HG03064 (cell line): Measurements from ENCODE around the gene SHISA7.

Experiments
- ATAC-seq: cut with Tn5 transposase; IDR thresholded peaks from one replicate; pipeline ENCODE4 v1.9.1; 2021; ENCODE audit warnings: low read depth; ENCODE audit not compliant: unreplicated experiment

SHISA7 gene

DNA sequence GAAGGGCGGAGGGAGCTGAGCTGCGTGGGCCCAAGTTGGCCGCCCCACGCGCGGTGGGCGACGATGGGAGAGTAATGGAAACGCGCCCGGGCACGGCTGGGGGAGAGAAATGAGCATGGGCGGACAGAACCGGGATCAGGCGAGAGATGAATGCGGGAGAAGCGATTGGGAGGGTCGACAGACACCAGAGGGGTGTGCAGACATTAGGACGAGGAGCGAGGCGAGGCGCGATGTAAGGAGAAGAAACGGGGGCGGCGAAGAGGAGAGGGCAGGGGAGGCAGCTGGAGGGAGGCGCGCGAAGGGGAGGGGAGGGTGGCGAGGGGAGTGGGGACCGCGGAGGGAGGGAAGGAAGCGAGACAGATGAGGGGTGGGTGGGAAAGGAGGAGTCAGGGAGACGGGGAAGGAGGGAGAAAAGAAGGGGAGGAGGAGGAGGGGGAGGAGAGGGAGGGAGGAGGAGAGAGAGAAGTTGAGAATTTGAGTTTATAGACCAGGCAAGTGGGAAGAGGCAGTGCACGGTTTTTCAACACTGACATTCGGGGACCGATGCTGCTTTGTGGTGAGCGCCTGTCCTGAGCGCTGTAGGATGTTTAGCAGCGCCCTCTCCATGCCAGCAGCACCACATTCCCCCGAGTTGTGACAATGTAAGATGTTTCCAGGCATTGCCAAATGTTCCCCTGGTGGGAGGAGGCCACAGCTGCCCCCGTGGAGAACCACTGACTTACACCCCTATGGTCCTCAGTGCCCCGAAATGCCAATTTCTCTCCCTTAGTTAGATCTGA is at the start of gene SHISA7:
SHISA7 (minus strand) TSS at position 256 of the 779 bp plus-strand sequence. CDS start 437 bp downstream, outside the sequence.
- ATAC-seq: no peak

DNA sequence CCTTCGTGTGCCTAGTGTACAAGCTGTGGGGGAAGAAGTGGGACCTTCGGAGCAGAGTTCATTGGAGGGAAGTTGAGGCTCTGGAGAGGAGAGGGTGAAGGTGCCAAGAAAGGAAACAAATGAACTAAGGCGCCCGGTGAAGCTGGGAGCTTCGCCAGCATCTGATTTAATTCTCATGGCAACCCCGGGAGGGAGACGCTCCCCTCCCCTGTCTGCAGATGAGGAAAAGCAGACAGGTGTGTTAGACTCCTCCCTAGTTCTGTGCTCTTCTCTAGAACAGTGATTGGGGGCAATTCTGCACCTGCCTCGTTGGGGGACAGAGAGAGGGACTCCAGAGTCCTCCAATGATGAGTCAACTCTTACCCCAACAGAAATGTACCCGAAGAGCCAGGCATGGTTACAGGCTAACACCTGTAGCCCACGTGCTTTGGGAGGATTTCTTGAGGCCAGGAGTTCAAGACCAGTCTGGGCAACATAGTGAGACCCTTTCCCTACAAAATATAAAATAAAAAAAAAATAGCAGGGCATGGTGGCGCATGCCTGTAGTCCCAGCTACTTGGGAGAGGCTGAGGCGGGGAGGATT is 49.4 kb upstream of the SHISA7 start:
- no peak for ATAC-seq

DNA sequence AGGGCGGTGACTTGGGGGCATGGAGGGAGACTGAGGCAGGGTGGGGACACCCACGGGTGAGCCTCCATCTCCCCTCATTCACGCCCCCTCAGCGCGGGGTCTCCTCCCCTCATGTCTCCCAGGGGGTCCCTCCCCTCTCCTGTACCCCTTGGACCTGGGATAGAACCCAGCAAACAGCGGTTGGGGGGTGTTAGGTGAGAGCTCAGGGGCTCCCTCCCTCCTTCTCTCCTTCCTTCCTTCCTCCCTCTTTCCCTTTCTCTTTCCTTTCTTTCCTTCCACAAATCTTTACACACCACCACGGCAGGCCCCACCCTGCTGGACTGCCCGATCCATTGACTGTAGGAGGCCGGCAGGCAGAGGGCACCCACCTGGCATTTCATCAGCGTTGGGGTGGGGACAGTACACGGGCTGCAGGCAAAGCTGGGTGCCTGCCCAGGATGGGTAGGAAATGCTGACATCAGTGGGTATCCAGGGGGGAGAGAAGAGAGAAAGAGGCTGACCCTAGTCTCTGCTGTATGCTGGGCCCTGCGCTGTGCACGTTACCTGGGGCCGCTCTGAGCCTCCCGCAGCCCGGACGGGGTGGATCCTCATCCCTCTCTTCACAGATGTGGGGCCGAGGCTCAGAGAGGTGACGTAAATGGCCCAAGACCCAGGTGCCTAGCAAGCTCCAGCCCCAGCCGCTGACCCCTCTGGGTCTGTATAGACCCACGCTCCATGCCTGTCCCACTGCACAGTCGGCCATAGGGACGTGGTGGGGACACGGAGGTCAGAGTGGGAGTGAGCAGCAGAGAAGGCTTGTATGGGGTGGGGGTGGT is 48.7 kb upstream of the SHISA7 start:
- no peak for ATAC-seq

DNA sequence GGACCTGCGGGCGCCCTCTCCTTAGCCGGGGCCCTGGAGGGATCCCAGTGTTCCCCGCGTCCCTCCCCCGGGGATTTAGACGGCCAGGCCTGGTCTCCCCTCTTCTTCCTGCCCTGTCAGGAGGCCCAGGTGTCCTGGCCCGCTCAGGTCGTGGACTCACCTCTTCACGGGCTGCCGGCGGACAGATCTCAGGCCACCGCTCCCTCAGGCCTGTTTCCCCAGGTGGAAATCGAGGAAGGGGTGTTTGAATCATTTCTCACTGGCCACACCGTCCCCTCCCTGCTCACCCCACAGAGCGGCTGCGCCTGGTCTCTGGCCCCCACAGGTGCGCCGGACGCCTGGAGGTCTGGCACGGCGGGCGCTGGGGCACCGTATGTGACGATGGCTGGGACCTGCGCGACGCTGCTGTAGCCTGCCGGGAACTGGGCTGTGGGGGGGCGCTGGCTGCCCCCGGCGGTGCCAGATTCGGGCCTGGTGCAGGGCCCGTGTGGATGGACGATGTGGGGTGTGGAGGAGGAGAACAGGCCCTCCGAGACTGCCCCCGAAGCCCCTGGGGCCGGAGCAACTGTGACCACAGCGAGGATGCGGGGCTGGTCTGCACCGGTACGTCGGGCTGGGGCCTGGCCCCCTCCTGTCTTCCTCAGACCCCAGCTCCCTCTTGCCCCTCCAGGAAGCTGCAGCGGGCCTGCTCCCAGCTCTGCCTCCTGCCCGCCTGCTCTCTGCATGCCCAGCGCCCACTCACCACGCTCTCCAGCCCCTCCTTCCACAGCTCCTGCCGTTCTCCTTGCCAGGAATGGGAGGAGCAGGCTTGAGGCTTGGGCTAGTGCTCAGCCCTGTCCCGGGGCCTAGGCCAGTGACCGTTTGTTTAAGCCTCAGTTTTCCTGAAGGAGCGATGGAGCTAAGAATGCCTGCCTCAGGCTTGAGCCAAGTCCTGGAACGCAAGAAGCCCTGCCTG is 47.7 kb upstream of the SHISA7 start:
- ATAC-seq: no peak

DNA sequence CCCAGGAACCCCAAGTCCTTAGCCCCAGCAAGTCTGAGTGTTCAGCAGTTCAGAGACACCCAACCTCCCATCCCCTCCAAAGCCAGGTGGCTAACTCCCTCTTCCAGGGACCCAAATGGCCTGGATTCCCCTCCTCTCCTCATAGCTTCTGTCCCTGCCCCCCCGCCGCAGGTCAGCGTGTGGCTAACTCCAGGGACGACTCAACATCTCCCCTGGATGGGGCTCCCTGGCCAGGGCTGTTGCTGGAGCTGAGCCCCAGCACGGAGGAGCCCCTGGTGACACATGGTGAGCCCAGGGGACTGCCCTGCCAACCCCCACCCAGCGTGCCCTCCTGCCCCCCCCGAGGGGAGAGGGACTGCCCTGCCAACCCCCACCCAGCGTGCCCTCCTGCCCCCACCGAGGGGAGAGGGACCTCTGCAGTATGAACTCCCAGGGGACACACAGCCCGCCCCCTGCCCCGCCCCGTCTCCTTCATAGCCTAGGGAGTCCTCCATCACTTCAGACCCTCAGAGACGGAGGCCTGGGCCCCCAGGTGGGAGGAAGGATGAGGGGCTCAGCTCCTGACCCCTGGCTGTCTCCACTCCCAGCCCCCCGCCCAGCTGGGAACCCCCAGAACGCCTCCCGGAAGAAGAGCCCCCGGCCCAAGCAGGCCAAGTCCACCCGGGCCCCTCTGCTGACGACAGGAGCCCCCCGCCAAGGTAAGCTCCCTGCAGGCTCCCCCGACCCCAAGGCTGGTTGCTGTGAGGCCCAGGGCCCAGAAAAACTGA is 46.8 kb upstream of the SHISA7 start:
- no peak for ATAC-seq

DNA sequence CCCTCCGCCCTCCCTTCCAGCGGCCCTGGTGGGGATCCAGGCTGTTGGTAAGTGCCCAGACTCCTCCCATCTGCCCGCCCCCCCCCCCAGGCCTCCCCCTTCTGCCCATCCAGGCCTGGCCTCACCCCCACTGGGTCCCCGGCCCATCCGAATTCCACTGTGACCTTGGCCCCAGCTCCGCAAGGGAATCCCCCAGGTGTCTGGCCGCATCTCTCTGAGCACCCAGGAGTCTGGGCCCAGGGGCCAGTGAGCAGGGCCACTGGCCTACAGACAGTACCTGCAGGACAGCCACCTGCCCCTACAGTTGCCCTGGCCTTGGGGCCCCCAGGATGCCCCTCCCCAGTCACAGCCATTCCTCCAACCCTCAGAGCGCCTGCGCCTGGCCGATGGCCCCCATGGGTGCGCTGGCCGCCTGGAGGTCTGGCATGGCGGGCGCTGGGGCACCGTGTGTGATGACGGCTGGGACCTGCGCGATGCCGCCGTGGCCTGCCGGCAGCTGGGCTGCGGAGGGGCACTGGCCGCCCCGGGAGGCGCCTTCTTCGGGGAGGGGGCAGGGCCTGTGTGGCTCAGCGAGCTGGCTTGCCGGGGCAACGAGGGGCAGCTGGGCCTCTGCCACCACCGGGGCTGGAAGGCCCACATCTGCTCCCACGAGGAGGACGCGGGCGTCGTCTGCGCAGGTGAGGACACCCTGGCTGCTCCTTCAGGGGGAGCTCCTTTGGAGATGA is 46.0 kb upstream of the SHISA7 start:
- no peak for ATAC-seq

DNA sequence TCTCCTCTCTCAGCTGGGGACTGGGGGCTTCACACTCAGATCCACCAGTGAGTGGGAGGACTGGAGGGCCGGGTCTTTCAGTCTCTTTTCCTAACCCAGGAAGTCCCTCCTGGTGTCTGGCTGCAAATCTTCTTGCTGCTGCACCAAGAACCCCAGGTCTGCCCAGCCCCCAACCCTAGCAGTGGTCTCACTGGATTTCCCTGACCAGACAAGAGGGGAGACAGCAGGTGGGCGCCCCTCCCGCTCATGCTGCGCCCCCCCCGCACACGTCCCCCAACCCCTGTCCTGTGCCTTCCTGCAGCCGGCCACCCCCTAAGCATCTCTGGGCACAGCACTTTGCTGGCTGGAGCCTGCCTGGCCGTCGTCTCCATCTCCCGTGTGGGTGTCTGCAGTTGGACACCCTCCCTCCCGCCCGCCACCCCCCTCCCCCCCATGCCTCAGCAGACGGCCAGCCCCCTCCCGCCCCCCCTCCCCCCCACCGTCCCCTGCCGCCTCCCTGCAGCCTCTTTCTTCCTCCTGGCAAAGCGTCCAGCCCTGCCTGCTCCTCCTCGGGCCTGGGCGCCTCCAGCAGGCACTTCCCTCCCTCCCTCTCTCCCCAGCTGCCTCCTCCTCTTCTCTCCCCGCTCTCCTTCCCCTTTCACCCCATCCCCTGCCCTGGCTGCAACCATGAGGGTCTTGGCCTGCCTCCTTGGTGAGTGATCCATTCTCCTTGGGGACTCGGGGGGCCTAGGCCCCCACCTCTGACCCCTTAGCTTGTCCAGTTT is 45.0 kb upstream of the SHISA7 start, which contains the start of gene SSC5D:
SSC5D (plus strand) TSS at position 513 of the 764 bp plus-strand sequence; CDS start at position 667, 154 bp downstream.
- no peak for ATAC-seq

DNA sequence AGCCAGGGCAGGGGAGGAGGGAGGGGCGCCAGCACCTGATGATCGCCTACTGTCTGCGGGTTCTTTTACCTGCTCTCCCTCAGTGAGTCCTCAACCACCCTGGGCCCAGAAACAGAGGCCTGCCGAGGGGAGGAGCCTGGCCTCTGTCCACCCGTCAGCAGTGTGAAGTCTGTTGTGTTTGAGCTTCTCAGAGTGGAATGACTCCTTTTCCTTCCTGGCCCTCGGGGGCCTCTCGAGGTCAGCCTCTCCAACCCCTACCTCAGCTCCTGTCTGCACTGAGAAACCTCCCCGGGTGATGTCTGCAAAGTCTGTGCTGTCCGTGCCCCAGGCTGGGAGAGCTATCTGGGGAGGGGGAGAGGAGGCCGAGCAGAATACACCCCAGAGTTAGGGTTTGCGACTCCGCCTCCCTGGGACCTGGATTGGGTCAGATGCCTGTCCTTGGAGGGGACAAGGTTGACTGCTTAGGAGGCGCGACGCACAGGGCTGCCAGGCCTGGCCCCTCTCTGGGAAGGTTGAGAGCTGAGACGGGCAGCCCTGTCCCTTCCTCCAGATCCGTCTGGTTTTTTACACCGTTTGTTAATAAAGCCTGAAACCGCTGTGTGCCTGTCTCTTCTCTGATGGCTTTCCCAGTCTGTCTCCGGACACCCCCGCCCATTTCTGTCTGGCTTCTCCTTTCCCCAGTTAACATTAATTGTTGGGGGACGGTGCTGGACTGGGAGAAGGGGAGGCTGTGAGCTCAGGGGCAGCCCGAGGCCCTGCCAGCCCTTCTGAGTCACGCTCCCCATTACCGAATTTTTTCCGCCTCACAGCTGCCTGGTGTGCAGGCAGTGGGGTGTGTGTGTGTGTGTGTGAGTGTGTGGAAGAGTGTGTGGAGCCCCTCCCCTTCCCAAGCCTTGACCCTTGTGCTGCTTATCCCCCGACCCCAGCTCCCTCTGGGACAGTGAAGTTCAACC is 44.1 kb upstream of the SHISA7 start:
- no peak for ATAC-seq

DNA sequence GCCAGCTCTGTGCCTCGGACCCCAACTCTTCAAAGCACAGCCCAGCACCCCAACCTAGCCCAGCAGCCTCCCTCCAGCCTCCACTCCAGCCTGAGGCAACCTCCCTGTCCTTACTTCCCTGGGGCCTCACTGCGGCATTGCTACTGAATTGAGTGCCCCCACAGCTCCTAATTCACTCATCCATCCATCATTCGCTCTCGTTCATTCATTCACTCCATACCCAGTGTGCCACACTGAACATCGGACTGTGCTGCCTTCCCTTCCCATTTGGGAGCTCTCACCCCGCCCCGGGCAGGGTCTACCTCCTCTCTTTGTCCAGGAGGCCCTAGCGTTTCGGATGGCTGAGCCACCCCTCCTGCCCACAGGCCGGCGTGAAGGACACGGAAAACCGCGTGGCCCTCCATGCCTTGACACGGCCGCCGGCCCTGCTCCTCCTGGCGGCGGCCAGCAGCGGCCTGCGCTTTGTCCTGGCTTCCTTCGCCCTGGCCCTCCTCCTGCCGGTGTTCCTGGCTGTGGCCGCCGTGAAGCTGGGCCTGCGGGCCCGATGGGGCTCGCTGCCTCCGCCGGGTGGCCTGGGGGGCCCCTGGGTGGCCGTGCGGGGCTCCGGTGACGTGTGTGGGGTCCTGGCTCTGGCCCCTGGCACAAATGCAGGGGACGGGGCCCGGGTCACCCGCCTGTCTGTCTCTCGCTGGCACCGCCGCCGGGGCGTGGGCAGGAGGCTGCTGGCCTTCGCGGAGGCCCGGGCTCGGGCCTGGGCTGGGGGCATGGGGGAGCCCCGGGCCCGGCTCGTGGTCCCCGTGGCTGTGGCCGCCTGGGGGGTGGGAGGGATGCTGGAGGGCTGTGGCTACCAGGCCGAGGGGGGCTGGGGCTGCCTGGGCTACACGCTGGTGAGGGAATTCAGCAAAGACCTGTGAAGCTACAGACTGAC is 43.2 kb upstream of the SHISA7 start:
- no peak for ATAC-seq

DNA sequence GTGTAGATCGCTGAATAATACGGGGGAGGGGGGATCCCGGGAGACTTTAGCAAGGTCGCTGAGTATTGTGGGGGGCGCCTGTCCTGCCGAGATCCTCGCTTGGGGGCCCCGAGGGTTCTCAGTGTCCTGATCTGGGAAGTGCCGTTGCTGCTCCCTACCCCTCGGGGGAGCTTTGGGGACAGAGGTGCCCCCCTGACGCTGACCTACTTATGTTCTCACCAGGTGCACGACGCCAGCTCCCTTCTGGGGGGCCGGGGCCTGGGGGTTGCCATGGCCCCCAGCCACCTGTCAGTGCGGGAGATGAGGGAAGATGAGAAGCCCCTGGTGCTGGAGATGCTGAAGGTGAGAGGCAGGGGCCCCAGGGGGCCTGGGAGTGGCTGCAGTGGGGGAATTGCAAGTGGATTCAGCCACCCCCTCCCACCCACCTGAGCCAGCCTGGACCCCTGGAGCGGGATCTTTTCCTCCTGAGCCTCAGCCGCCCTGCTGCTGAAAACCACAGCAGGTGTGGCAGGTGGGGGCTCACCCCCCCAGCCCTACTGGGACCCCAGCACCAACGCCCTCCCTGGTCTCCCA is 42.4 kb upstream of the SHISA7 start:
- no peak for ATAC-seq

DNA sequence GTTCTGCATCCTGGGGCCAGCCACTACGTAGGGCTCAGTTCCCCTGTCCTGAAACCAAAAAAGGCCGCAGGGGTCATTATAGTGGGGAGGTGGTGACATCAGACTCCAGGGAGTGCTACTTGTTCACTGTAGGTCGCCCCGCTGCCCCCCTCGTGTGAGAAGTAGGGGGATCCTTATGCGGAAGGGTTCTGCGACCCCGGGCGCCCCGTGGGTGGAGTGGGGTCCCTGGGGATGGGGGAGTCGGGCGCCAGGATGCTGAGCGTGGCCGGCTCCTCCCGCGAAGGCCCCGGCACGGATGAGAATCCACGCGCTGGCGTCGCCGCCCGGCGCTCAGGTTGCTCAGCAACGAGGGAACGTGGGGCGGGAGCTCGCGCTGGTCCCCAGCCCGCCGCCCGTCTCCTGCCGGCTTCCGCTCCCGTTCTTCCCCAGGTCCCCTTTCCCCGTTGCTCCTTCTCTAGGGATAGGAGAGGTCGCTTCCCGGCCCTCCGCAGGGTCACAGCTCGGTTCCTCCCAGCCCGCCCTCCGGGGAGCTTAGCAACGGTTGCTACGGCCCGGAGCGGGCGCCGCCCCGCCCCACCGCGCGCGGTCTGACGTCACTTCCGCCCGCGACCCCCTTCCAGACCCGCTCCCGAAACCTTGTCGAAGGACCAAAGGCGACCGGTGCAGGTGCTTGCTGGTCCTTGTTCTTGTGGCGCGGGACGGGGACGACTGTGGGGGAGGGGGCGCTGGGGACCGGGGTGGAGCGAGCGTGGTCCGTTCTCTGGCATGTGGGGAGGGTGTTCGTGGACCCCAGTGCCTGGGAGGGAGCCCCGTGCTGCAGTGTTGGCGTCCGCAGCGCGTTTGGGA is 41.7 kb upstream of the SHISA7 start, which contains the start of gene NAT14:
NAT14 (plus strand) TSS at position 596 of the 846 bp plus-strand sequence. CDS start 521 bp downstream, outside the sequence.
- no peak for ATAC-seq

DNA sequence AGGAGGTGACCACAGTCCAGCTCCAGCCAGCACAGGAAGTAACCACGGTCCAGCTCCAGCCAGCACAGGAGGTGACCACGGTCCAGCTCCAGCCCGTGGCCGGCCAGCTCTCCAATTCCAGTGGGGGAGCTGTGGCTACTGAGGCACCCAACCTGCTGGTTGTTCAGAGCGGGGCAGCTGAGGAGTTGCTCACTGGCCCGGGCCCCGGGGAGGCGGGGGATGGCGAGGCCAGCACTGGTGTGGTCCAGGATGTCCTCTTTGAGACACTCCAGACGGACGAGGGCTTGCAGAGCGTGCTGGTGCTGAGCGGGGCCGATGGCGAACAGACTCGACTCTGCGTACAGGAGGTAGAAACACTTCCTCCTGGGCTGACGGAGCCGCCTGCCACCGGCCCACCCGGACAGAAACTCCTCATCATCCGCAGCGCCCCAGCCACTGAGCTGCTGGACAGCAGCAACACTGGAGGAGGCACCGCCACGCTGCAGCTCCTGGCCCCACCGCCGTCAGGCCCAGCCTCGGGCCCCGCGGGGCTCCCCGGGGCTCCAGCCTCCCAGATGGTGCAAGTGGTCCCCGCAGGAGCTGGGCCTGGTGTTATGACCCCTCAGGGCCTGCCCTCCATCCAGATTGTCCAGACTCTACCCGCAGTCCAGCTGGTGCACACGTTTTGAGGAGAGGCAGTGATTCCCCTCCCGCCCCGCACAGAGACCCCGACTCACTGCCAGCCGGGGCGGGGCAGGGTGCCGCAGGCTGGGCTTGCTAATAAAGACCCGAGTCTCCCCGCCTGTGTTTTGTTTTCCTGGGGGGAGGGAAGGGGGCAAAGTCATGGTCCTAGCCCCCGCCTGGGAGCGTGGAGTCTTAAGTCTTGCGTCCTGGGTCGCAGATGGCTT is 40.8 kb upstream of the SHISA7 start:
- no peak for ATAC-seq

DNA sequence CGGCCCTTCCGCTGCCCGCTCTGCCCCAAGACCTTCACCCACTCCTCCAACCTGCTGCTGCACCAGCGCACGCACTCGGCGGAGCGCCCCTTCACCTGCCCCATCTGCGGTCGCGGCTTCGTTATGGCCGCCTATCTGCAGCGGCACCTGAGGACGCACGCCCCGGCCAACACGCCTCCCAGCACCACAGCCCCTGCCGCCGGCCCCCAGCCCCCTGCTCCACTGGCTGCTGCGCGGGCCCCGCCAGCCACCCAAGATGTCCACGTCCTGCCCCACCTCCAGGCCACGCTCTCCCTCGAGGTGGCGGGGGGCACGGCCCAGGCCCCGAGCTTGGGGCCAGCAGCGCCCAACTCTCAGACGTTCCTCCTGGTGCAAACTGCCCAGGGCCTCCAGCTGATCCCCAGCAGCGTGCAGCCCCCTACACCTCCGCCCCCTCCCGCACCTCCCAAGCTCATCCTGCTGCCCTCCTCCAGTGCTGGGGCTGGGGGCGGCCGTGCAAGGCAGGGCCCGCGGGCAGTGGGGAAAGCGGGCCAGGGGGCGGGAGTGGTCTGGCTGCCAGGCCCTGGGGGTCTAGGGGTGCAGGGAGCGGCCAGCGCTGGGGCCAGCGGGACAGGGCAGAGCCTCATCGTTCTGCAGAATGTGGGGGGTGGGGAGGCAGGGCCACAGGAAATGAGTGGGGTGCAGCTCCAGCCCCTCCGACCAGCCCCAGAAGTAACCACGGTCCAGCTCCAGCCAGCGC is 40.0 kb upstream of the SHISA7 start:
- no peak for ATAC-seq
